Panc1 (cell line): ENCODE data around the gene STRIP1. TPM values are rescaled to one million over a fixed set of nuclear protein-coding genes. Genes with fewer than 3 reads are reported as not detected.
A peak's percentile ranks its signal among the peaks of the same experiment; 100 is the strongest.

Source experiments
- ATAC-seq: fragments of 200-7000 bp; cut with Tn5 transposase; 2 replicates; pipeline ENCODE4 v1.9.1; 2020; ENCODE audit warnings: mild to moderate bottlenecking, moderate library complexity
- Bru-seq: library from RNA; stranded (reverse); fragments of 400-500 nt; gene quantifications from one replicate; lab custom pipeline; 2021; lab: Mats Ljungman, UMichigan
- BruChase-seq, 2 experiments: library from RNA; stranded (reverse); fragments of 400-500 nt; gene quantifications; one replicate each; lab custom pipeline; 2021; lab: Mats Ljungman, UMichigan
- BruUV-seq: library from RNA; stranded (reverse); fragments of 400-500 nt; replicated peaks from 2 replicates; lab custom pipeline; 2021; lab: Mats Ljungman, UMichigan
- CTCF ChIA-PET: fragments of 300-600 bp; sonication (Branson Sonifier 250); formaldehyde crosslinking; loops from one replicate; lab custom pipeline; 2022; ENCODE audit warnings: antibody characterized with exemption; lab: Charles Lee
- POLR2A ChIA-PET: fragments of 300-600 bp; sonication (Branson Sonifier 250); formaldehyde crosslinking; loops from one replicate; lab custom pipeline; 2022; ENCODE audit warnings: antibody characterized with exemption; lab: Charles Lee
- DNase-seq: peaks from one replicate; pipeline ENCODE4 v3.0.0-alpha.2; 2010; ENCODE audit warnings: low read depth, low spot score
- H3K27ac ChIP-seq: 2 replicates; pipeline ENCODE4 v1.5.1; 2011; ENCODE audit warnings: mild to moderate bottlenecking, low read length, inconsistent platforms
- H3K27me3 ChIP-seq: fragments of 200-500 bp; sonication (Bioruptor generic); 2 replicates; pipeline ENCODE4 v1.6.0; 2014; ENCODE audit warnings: low read length, inconsistent platforms; ENCODE audit not compliant: control insufficient read depth, insufficient read depth
- H3K36me3 ChIP-seq: fragments of 200-500 bp; sonication (Bioruptor generic); 2 replicates; pipeline ENCODE4 v1.5.1; 2014; ENCODE audit warnings: inconsistent platforms, mild to moderate bottlenecking, low read length, moderate library complexity; ENCODE audit not compliant: control insufficient read depth, insufficient read depth
- H3K4me1 ChIP-seq: 2 replicates; pipeline ENCODE4 v1.5.1; 2011; ENCODE audit warnings: inconsistent platforms, mild to moderate bottlenecking, low read length, moderate library complexity; ENCODE audit not compliant: control insufficient read depth, insufficient read depth
- H3K4me3 ChIP-seq, 2 experiments: 2 replicates each; pipeline ENCODE4 v1.5.1; 2011 to 2012; ENCODE audit warnings: low read depth in 2 of 2, low read length in 2 of 2, mild to moderate bottlenecking in 2 of 2, inconsistent platforms in 1 of 2, moderate library complexity in 1 of 2
- H3K9me3 ChIP-seq: fragments of 200-500 bp; sonication (Bioruptor generic); 2 replicates; pipeline ENCODE4 v1.5.1; 2014; ENCODE audit warnings: low read depth, mild to moderate bottlenecking, inconsistent platforms, low read length, moderate library complexity; ENCODE audit not compliant: control insufficient read depth, insufficient read depth
- CTCF ChIP-seq: fragments of 450-650 bp; IDR thresholded peaks from 2 replicates; pipeline ENCODE4 v1.5.1; 2017; ENCODE audit warnings: mild to moderate bottlenecking
- POLR2AphosphoS5 ChIP-seq: IDR thresholded peaks from 2 replicates; pipeline ENCODE4 v1.6.1; 2012; ENCODE audit warnings: mild to moderate bottlenecking, low read depth, low read length, moderate library complexity
- SIN3A ChIP-seq: IDR thresholded peaks from 2 replicates; pipeline ENCODE4 v1.6.1; 2012; ENCODE audit warnings: low read depth, mild to moderate bottlenecking, low read length, moderate library complexity, borderline replicate concordance; ENCODE audit not compliant: insufficient read depth
- TCF7L2 ChIP-seq: IDR thresholded peaks from 2 replicates; pipeline ENCODE4 v1.6.1; 2011; ENCODE audit warnings: mild to moderate bottlenecking, low read depth, low read length, inconsistent platforms
- in situ Hi-C: cut with HindIII; loops from 2 replicates; pipeline ENCODE4 v1.10.0; 2016; ENCODE audit warnings: low sequenced_read_pairs, low pct_unique_long_range_greater_than_20kb
- intact Hi-C: fragments of 100-400 bp; cut with micrococcal nuclease; formaldehyde crosslinking; loops from one replicate; pipeline ENCODE4 v1.10.0; 2022; ENCODE audit not compliant: unreplicated experiment
- long read RNA-seq: library from polyadenylated mRNA; unstranded; transcript quantifications from one replicate; pipeline ENCODE4 v2.0.0, GENCODE V29; 2021; ENCODE audit not compliant: unreplicated experiment
- polyA plus RNA-seq: library from polyadenylated mRNA; unstranded; fragments of >200 nt; gene quantifications from one replicate; pipeline ENCODE4 v1.2.1, GENCODE V29; 2012; ENCODE audit warnings: missing spikeins; ENCODE audit not compliant: insufficient read length
- total RNA-seq: library from RNA; stranded (reverse); gene quantifications from one replicate; pipeline ENCODE4 v1.2.1, GENCODE V29; 2021; ENCODE audit not compliant: unreplicated experiment
- TF ChIP-seq, protein P1 (sequence below), 2 experiments: IDR thresholded peaks; 2 replicates each; pipeline ENCODE4 v1.6.1; 2011 to 2012; ENCODE audit warnings: low read depth in 2 of 2, control low read depth in 1 of 2, low read length in 1 of 2, mild to moderate bottlenecking in 1 of 2, moderate library complexity in 1 of 2; ENCODE audit not compliant: insufficient read depth in 1 of 2

Gene STRIP1
- 26.1 TPM for total RNA-seq
- polyA plus RNA-seq: 16.4 TPM
- Bru-seq, nascent RNA: percentile 71 among the genes with signal in this experiment
- BruChase-seq, experiment 1, labeled RNA remaining after a 2-hour chase: percentile 80 among the genes with signal in this experiment
- percentile 74 among the genes with signal in this experiment for BruChase-seq, experiment 2, labeled RNA remaining after a 6-hour chase
- long read RNA-seq, transcript STRIP1-201 (21 exons, 3,265 nt): major isoform, 42 of 66 reads
- long read RNA-seq, partial matches to known transcripts: 8 of 66 reads
- long read RNA-seq, other reads (novel, unspliced or antisense): 16 of 66 reads

GRCh38 chr1:110034451-110035235 is at the start of gene STRIP1:
STRIP1 (plus strand) TSS chr1:110034624; CDS start chr1:110034638, 14 bp downstream.
- Histone ChIP-seq H3K4me3 (peak within 1 kb of the TSS; percentile 82 to 88), H3K9me3 (no peaks in the 10 kb centered on the region), H3K4me1 (peaks cover 14% of the 10 kb centered on the region), H3K27me3 (no peaks in the 10 kb centered on the region), H3K27ac (peak within 1 kb of the TSS; percentile 98), H3K36me3 (peaks cover 7% of the 10 kb centered on the region)
- TF ChIP-seq CTCF (no peak), POLR2AphosphoS5 (peak; percentile 88), TCF7L2 (no peak), SIN3A (peak; percentile 79; the same call in 1 of the 2 replicates)
- TF ChIP-seq, protein P1, sequence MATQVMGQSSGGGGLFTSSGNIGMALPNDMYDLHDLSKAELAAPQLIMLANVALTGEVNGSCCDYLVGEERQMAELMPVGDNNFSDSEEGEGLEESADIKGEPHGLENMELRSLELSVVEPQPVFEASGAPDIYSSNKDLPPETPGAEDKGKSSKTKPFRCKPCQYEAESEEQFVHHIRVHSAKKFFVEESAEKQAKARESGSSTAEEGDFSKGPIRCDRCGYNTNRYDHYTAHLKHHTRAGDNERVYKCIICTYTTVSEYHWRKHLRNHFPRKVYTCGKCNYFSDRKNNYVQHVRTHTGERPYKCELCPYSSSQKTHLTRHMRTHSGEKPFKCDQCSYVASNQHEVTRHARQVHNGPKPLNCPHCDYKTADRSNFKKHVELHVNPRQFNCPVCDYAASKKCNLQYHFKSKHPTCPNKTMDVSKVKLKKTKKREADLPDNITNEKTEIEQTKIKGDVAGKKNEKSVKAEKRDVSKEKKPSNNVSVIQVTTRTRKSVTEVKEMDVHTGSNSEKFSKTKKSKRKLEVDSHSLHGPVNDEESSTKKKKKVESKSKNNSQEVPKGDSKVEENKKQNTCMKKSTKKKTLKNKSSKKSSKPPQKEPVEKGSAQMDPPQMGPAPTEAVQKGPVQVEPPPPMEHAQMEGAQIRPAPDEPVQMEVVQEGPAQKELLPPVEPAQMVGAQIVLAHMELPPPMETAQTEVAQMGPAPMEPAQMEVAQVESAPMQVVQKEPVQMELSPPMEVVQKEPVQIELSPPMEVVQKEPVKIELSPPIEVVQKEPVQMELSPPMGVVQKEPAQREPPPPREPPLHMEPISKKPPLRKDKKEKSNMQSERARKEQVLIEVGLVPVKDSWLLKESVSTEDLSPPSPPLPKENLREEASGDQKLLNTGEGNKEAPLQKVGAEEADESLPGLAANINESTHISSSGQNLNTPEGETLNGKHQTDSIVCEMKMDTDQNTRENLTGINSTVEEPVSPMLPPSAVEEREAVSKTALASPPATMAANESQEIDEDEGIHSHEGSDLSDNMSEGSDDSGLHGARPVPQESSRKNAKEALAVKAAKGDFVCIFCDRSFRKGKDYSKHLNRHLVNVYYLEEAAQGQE (IDR thresholded peaks at IDR 0.05; ENCODE audit: insufficient read depth in 1 of 2, low read depth in 2 of 2, low read length in 1 of 2): no peak
- DNase-seq: peak; percentile 89
- ChIA-PET CTCF (no interaction called here), POLR2A (interaction anchor here (0.6 kb wide), 2 partner anchors 103 to 176 kb away, joined by 5 read pairs; no protein-coding TSS in a partner anchor)
- no TSS peak for BruUV-seq
- peak; percentile 95 for ATAC-seq
- in situ Hi-C loops (no loop called here), intact Hi-C loops (no loop called here)

DNA sequence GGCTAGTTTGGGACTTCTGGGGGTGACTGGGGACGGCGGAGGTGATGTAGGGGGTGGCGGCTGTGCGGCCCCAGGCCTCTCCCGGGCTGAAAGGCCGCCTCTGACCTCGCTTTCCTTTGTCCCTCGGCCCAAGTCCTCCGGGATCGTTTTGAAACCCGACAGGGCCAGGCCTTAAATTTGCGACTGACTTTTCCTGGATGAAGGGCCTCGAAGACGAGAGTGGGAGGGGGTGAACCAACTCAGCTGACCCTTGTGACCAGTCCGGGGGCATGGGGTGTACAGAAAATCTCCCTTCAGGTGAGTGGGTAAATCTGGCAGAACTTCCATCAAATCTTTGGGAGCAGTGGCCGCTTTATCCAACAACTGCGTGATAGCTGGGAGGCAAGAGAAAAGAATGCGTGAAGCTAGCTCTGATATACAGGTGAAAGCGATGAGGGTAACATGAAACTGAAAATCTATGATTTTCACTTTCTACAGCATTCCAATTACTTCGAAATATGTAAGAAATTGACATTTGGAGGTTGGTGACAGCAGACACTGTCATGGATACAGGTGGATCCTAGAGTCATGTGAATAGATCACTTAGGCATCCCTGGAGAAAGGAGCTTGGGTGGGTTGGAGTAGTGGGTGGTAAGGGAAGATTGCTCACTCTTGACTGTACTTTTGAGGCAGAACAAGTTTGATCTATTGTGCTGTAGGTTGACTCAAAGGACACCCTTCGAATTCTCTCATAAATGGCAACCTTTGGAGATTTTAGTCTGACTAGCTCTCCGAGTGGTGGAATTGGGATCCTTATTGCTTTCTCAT is 49.0 kb upstream of the STRIP1 start:
- ATAC-seq (no peak), DNase-seq (no peak)
- peak overlapping the region; percentile 88 to 90 for H3K4me3 ChIP-seq
- intact Hi-C loops (loop anchor here (10.0 kb wide), 1 partner anchor 441 kb away; the partner anchor contains the start of gene GNAI3), in situ Hi-C loops (no loop called here)
- POLR2A ChIA-PET: interaction anchor here (1.6 kb wide), 1 partner anchor 192 kb away, joined by 3 read pairs; no protein-coding TSS in a partner anchor
- peaks cover 51% of the 10 kb centered on the region for H3K4me1 ChIP-seq
- CTCF ChIA-PET: interaction anchor here (0.6 to 2.9 kb wide), 5 partner anchors 25 to 209 kb away, joined by 4 to 53 read pairs (median 16); no protein-coding TSS in a partner anchor
- H3K27me3 ChIP-seq: no peaks in the 10 kb centered on the region
- TF ChIP-seq, protein P1 (IDR thresholded peaks at IDR 0.05; ENCODE audit: insufficient read depth in 1 of 2, low read depth in 2 of 2, low read length in 1 of 2): no peak
- H3K27ac ChIP-seq: peak overlapping the region; percentile 91
- BruUV-seq: no TSS peak
- no peaks in the 10 kb centered on the region for H3K9me3 ChIP-seq
- peaks cover 9% of the 10 kb centered on the region for H3K36me3 ChIP-seq
